GM12873 (cell line): ENCODE results near the gene THRB.

Source experiments
- CTCF ChIP-seq: IDR thresholded peaks from 2 replicates; pipeline ENCODE4 v1.5.1; 2012; ENCODE audit warnings: low read depth, mild to moderate bottlenecking, moderate library complexity, low read length, control low read depth; ENCODE audit not compliant: insufficient read depth; ENCODE audit errors: missing control alignments

Gene THRB

GRCh38 chr3:24432989-24433388 lies 61.7 kb downstream of the THRB start:
- TF ChIP-seq CTCF, result no peak

- no peak for TF ChIP-seq CTCF
These were observed 66.2 kb downstream of the THRB start for GRCh38 chr3:24428481-24428880.

DNA sequence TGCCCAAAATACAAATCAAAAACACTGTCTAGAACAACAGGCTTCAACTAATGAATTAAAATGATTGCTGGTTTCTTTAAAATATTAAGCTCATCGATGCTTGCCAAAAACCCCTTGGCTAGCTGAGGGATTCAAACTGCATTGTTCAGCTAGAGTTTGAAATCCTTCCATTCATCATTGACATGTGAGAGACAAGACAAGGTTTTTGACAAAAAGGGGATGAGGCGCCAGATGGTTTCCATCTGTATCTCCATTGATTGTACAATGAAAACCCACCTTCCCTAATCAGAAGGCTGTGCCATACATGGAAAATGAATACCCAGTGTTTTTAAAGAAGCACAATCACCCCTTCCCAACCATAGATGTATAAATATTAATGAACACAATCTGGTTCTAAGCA lies 67.8 kb downstream of the THRB start:
- no peak for TF ChIP-seq CTCF

DNA sequence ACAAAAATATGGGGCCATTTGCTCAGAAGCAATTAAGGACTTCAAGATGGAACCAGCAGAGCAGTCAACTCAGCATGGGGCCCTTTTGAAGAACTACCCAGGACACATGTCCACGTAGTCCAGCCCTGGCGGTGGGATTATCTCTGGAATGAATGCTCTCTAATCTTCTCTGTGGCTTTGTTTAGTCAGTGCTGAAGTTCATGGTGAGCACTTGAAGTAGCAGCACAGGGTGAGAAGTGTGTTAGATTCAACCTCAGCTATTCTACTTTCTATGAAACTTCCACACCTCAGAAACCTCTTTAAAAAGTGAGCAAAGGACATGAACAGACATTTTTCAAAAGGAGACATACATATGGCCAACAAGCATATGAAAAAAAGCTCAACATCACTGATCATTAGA lies 74.4 kb downstream of the THRB start:
- TF ChIP-seq CTCF, result no peak

GRCh38 chr3:24419067-24419791 lies 75.4 kb downstream of the THRB start:
- no peak for TF ChIP-seq CTCF

GRCh38 chr3:24417730-24418129 lies 76.9 kb downstream of the THRB start:
- no peak for TF ChIP-seq CTCF

- no peak for TF ChIP-seq CTCF
These were observed 78.4 kb downstream of the THRB start for GRCh38 chr3:24416224-24416623.

DNA sequence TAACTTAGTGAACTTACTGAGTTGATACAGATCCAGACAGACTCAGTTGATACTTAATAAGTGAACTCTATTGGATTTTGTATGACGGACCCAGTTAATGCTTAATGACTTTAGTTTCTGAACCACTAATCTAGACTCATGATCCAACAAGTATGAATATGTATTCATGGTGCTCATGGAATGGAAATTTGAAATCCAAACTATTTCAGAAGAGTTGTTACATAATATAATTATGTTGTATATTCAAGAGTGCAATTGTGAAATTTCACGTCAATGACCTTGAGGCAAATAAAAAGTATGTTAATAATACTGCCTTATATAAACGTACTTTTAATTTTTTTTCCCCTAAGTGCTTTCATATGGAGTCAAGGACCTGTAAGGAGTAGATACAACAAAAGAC lies 78.8 kb downstream of the THRB start:
- no peak for TF ChIP-seq CTCF
